ENCODE data around the gene RIF1. TPM values are rescaled to one million over a fixed set of nuclear protein-coding genes. Genes with fewer than 3 reads are reported as not detected.

Gene RIF1
- total RNA-seq, 1 donor from 2014 or later: 13.9 TPM

DNA sequence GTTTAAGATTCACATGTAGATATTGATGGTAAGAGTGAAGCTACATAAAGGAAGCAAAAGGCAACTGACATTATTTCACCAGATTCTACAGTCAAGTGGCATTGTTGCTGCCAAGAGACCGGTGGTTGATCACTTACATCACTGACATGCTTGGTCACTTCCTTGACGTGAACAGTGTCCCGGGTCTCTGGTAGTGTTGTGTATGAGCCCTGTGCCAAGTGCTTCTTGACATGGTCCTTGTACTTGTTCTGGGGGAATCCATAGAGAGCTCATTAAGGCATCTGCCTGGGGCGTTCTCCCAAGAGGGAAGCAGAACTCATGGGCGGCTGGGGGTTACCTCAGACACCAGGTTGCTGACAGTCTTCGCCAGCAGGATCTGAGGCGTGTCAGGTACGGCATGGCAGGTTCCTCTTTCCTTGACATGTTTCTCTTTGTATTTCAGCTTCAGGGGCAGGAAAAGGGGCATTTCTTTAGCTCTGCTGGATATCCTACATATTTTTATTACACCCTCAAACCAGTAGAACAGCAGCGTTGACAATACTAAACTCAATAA, 116.2 kb downstream of the RIF1 start:
- TF ChIP-seq, protein P1, sequence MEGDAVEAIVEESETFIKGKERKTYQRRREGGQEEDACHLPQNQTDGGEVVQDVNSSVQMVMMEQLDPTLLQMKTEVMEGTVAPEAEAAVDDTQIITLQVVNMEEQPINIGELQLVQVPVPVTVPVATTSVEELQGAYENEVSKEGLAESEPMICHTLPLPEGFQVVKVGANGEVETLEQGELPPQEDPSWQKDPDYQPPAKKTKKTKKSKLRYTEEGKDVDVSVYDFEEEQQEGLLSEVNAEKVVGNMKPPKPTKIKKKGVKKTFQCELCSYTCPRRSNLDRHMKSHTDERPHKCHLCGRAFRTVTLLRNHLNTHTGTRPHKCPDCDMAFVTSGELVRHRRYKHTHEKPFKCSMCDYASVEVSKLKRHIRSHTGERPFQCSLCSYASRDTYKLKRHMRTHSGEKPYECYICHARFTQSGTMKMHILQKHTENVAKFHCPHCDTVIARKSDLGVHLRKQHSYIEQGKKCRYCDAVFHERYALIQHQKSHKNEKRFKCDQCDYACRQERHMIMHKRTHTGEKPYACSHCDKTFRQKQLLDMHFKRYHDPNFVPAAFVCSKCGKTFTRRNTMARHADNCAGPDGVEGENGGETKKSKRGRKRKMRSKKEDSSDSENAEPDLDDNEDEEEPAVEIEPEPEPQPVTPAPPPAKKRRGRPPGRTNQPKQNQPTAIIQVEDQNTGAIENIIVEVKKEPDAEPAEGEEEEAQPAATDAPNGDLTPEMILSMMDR (IDR thresholded peaks at IDR 0.05; ENCODE audit: borderline replicate concordance): no peak
- Histone ChIP-seq H3K9me3 (replicated peaks) (no peaks in the 10 kb centered on the region), H3K4me3 (no peak overlapping the region), H3K27ac (replicated peaks) (no peak overlapping the region), H3K4me1 (no peaks in the 10 kb centered on the region), H3K27me3 (ENCODE audit: low read depth) (no peaks in the 10 kb centered on the region), H3K36me3 (no peaks in the 10 kb centered on the region)
- intact Hi-C loops (cut with micrococcal nuclease): no loop called here
- DNase-seq: no peak

DNA sequence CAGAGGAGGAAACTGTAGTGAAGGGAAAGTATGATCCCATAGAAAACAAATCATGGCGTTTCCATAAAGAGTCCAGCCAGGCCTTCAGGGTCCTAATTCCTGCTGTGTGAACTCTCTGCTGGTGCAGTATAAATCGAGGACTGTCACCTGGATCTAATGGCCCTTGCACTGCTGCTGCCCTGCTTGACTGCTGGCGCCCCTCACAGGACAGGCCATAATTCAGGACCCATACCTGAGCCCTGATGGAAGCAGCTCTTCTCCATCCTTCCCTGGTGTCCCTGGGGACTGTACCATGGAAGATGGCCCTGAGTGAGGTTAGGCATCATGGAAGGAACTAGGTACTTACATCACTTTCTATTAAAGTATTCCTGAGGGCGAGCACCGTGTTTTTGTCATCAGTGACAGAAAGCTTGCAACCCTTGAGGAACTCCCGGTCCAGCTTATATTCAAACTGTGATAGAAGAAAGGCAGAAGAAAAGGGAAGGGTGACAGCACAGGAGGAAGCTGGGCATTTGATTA, 116.9 kb downstream of the RIF1 start:
- intact Hi-C loops (cut with micrococcal nuclease): no loop called here
- no peak for DNase-seq
- no peaks in the 10 kb centered on the region for H3K27me3 ChIP-seq (ENCODE audit: low read depth)
- TF ChIP-seq, protein P1 (IDR thresholded peaks at IDR 0.05; ENCODE audit: borderline replicate concordance): no peak
- no peak overlapping the region for H3K4me3 ChIP-seq
- no peaks in the 10 kb centered on the region for H3K4me1 ChIP-seq
- H3K36me3 ChIP-seq: no peaks in the 10 kb centered on the region
- no peak overlapping the region for H3K27ac ChIP-seq (replicated peaks)
- no peaks in the 10 kb centered on the region for H3K9me3 ChIP-seq (replicated peaks)

Small RNA genes within 50 kb of the gene (microRNA-seq; reads per million reads assigned to microRNA genes)
- gene MIR4773-1: not detected
- gene MIR4773-2: not detected

Other genes with a start within 250 kb of the RIF1 start
- 1.5 TPM for gene RBM43, start 148.0 kb upstream of the RIF1 start, total RNA-seq
- gene NMI, start 120.2 kb upstream of the RIF1 start, total RNA-seq: 2.9 TPM
- gene TNFAIP6, start 52.3 kb upstream of the RIF1 start, total RNA-seq: 2.9 TPM

All from left ventricle myocardium inferior (tissue), 1 donor.